ENCODE results near the gene MAPRE2.

MAPRE2 gene

DNA sequence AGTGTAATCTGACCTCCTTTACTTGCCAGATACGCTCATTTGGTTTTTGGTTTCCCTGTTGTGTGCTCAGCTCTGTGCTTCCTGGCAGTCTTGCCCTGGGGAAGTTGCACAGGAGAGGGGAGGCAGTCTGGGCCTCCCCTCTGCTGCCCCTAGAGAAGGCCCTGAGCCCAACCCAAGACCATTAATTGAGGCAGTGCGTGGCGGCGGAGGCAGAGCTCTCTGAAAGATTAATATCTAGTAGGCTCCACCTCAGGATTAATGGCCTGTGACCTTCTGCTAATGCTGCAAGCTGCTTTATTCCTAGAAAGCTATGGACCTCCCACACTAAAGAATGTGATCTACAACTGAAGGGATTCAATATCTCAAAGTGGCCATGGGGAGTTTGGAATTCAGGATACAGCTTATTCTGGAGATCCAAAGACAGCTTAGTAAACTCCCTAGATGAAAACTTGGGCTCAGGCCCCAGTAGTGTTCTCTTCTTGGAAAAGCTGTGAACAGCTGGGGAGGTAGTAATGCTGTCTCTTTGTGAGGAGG is 41.4 kb upstream of the MAPRE2 start:
- TF ChIP-seq, protein P1, sequence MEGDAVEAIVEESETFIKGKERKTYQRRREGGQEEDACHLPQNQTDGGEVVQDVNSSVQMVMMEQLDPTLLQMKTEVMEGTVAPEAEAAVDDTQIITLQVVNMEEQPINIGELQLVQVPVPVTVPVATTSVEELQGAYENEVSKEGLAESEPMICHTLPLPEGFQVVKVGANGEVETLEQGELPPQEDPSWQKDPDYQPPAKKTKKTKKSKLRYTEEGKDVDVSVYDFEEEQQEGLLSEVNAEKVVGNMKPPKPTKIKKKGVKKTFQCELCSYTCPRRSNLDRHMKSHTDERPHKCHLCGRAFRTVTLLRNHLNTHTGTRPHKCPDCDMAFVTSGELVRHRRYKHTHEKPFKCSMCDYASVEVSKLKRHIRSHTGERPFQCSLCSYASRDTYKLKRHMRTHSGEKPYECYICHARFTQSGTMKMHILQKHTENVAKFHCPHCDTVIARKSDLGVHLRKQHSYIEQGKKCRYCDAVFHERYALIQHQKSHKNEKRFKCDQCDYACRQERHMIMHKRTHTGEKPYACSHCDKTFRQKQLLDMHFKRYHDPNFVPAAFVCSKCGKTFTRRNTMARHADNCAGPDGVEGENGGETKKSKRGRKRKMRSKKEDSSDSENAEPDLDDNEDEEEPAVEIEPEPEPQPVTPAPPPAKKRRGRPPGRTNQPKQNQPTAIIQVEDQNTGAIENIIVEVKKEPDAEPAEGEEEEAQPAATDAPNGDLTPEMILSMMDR (IDR thresholded peaks at IDR 0.05), result no peak

DNA sequence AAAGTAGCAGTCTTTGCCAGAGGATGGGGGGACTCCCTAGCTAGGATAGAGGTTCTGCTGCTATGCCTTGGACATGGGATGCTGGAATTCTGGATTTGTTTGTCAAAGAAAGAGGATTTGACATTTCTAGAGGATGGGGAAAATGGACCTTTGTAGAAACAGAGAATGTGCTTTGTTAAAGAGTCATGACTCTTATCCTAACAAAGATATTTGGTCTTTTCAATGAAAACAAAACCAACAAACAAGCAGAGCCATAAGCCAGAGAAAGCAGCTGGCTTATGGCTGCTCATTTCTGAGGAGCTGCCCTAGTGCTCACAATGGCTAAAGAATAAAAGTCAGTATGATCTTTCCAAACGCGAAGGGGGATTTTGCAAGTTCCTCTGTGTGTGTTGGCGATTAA is 40.8 kb upstream of the MAPRE2 start:
- Histone ChIP-seq H3K4me3 (ENCODE audit: low read depth in 1 of 2, low read length in 1 of 2) (no peak overlapping the region), H3K9me3 (no peaks in the 10 kb centered on the region), H3K36me3 (no peaks in the 10 kb centered on the region), H3K4me1 (ENCODE audit: control insufficient read depth in 1 of 2, insufficient read depth in 1 of 2, low read depth in 1 of 2, low read length in 1 of 2) (peaks cover 0 to 10% of the 10 kb centered on the region in 2 experiments), H3K27me3 (no peaks in the 10 kb centered on the region), H3K27ac (no peak overlapping the region)
- TF ChIP-seq, protein P1 (IDR thresholded peaks at IDR 0.05), result no peak

More for the DNA sequence above, 41.4 kb upstream of the MAPRE2 start:
- Histone ChIP-seq H3K27me3 (no peaks in the 10 kb centered on the region), H3K27ac (no peak overlapping the region), H3K4me3 (ENCODE audit: low read depth in 1 of 2, low read length in 1 of 2) (no peak overlapping the region), H3K9me3 (no peaks in the 10 kb centered on the region), H3K36me3 (no peaks in the 10 kb centered on the region), H3K4me1 (ENCODE audit: control insufficient read depth in 1 of 2, insufficient read depth in 1 of 2, low read depth in 1 of 2, low read length in 1 of 2) (peaks cover 0 to 10% of the 10 kb centered on the region in 2 experiments)

DNA sequence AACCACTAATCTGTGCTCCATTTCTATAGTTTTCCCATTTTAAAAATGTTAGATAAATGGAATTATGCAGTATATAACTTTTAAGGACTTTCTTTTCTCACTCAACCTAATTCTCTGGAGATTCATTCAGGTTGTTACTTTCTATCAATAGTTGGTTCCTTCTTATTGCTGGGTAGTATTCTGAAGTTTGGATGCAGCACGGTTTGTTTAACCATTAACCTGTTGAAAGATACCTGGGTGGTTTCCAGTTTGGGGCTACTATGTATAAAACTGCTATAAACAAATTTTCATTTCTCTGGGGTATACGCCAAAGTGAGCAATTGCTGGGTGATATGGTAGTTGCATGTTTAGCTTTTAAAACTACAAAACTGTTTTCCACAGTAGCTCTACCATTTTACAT is 39.1 kb upstream of the MAPRE2 start:
- TF ChIP-seq, protein P1 (IDR thresholded peaks at IDR 0.05), result no peak
- H3K36me3 ChIP-seq, result no peaks in the 10 kb centered on the region
- H3K27me3 ChIP-seq, result no peaks in the 10 kb centered on the region
- H3K4me1 ChIP-seq (ENCODE audit: control insufficient read depth in 1 of 2, insufficient read depth in 1 of 2, low read depth in 1 of 2, low read length in 1 of 2), result peaks cover 0 to 10% of the 10 kb centered on the region in 2 experiments
- no peaks in the 10 kb centered on the region for H3K9me3 ChIP-seq
- no peak overlapping the region for H3K27ac ChIP-seq
- H3K4me3 ChIP-seq (ENCODE audit: low read depth in 1 of 2, low read length in 1 of 2), result no peak overlapping the region

DNA sequence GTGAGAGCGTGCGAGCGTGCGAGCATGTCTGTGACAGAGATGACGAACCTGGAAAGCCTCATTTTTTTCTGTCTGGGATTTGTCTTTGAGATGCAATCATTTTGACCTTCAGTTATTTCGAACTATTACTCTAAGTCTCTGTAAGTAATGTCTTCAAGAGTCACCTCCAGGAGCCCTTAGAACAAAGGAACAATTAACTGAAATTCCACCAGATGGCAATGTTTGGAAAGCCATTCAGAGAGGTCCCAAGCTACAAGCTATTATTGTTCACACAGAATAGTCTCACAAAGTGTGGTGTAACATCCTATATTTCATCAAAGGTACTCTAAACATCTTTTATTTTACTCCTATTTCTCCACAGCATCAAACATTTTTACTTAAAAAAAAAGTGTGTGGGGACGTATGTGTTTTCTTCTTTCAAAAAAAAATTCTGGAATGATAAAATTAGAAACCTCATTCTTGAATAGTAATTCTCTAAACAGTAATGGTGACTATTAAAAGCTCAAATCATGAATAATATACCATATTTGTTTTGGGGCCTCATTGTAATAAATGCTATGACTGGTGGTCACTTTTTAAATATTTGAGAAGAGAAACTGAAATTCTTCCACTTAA is 35.1 kb upstream of the MAPRE2 start:
- Histone ChIP-seq H3K4me1 (ENCODE audit: control insufficient read depth in 1 of 2, insufficient read depth in 1 of 2, low read depth in 1 of 2, low read length in 1 of 2) (no peaks in the 10 kb centered on the region), H3K36me3 (no peaks in the 10 kb centered on the region), H3K9me3 (no peaks in the 10 kb centered on the region), H3K27ac (no peak overlapping the region), H3K4me3 (ENCODE audit: low read depth in 1 of 2, low read length in 1 of 2) (no peak overlapping the region), H3K27me3 (no peaks in the 10 kb centered on the region)
- TF ChIP-seq, protein P1 (IDR thresholded peaks at IDR 0.05), result peak; percentile 60

DNA sequence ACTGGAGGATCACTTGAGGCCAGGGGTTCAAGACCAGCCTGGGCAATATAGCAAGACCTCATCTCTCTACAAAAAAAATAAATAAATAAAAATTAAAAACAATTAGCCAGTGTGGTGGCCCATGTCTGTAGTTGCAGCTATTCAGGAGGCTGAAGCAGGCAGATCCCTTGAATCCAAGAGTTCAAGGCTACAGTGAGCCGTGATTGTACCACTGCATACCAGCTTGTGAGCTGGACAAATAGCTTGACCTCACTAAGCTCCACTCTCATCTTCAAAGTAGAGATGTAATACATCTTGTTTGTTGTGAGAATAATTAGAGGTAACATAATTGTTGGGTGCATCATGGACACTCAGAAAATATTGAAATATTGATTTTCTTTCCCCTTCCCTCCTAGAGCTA is 31.1 kb upstream of the MAPRE2 start:
- Histone ChIP-seq H3K4me3 (ENCODE audit: low read depth in 1 of 2, low read length in 1 of 2) (no peak overlapping the region), H3K27me3 (no peaks in the 10 kb centered on the region), H3K9me3 (no peaks in the 10 kb centered on the region), H3K36me3 (no peaks in the 10 kb centered on the region), H3K4me1 (ENCODE audit: control insufficient read depth in 1 of 2, insufficient read depth in 1 of 2, low read depth in 1 of 2, low read length in 1 of 2) (no peaks in the 10 kb centered on the region), H3K27ac (no peak overlapping the region)
- TF ChIP-seq, protein P1 (IDR thresholded peaks at IDR 0.05), result no peak
